Neural progenitor cell (in vitro differentiated cells): ENCODE results near the gene PERM1. TPM values are rescaled to one million over a fixed set of nuclear protein-coding genes. Genes with fewer than 3 reads are reported as not detected.

Source experiments
- DNase-seq: peaks from one replicate; pipeline ENCODE4 v3.0.0-alpha.2; 2016; ENCODE audit warnings: low spot score
- H2AFZ ChIP-seq: fragments of 200-600 bp; sonication (generic); replicated peaks from 2 replicates; pipeline ENCODE4 v1.6.1; 2016; ENCODE audit warnings: antibody characterized with exemption
- H3F3A ChIP-seq: fragments of 200-600 bp; sonication (generic); 2 replicates; pipeline ENCODE4 v1.6.1; 2016; ENCODE audit warnings: antibody characterized with exemption, low read depth
- H3K27ac ChIP-seq: fragments of 200-600 bp; sonication (generic); 2 replicates; pipeline ENCODE4 v1.5.1; 2016; ENCODE audit warnings: mild to moderate bottlenecking
- H3K27me3 ChIP-seq: fragments of 200-600 bp; sonication (generic); 2 replicates; pipeline ENCODE4 v1.6.1; 2016; ENCODE audit warnings: mild to moderate bottlenecking, moderate library complexity
- H3K36me3 ChIP-seq: fragments of 200-600 bp; sonication (generic); 2 replicates; pipeline ENCODE4 v1.5.1; 2016
- H3K4me1 ChIP-seq: fragments of 200-600 bp; sonication (generic); 2 replicates; pipeline ENCODE4 v1.6.1; 2016; ENCODE audit warnings: mixed run types
- H3K4me2 ChIP-seq: fragments of 200-600 bp; sonication (generic); 2 replicates; pipeline ENCODE4 v1.6.1; 2016
- H3K4me3 ChIP-seq: fragments of 200-600 bp; sonication (generic); 2 replicates; pipeline ENCODE4 v1.5.1; 2016
- H3K79me2 ChIP-seq: fragments of 200-600 bp; sonication (generic); 2 replicates; pipeline ENCODE4 v1.6.1; 2016; ENCODE audit warnings: low read depth
- H3K9ac ChIP-seq: fragments of 200-600 bp; sonication (generic); 2 replicates; pipeline ENCODE4 v1.6.1; 2016
- H3K9me3 ChIP-seq: fragments of 200-600 bp; sonication (generic); 2 replicates; pipeline ENCODE4 v1.5.1; 2016; ENCODE audit warnings: low read depth
- H4K20me1 ChIP-seq: fragments of 200-600 bp; sonication (generic); 2 replicates; pipeline ENCODE4 v1.6.1; 2016; ENCODE audit warnings: low read depth
- H3K27ac Mint-ChIP-seq: 3 replicates; pipeline ENCODE4 v1.8.0; 2021; ENCODE audit warnings: mixed read lengths
- H3K27me3 Mint-ChIP-seq: 2 replicates; pipeline ENCODE4 v1.8.0; 2022; ENCODE audit warnings: low read depth, mild to moderate bottlenecking, inconsistent platforms, moderate library complexity, mixed read lengths; ENCODE audit not compliant: insufficient read depth
- H3K36me3 Mint-ChIP-seq: 3 replicates; pipeline ENCODE4 v1.8.0; 2021; ENCODE audit warnings: mixed read lengths
- H3K4me1 Mint-ChIP-seq: 3 replicates; pipeline ENCODE4 v1.8.0; 2021; ENCODE audit warnings: mixed read lengths
- H3K4me3 Mint-ChIP-seq: 3 replicates; pipeline ENCODE4 v1.8.0; 2021; ENCODE audit warnings: mild to moderate bottlenecking, moderate library complexity, mixed read lengths
- H3K9me3 Mint-ChIP-seq: 3 replicates; pipeline ENCODE4 v1.8.0; 2020; ENCODE audit warnings: mixed read lengths
- CTCF ChIP-seq: fragments of 200-600 bp; sonication (generic); IDR thresholded peaks from 2 replicates; pipeline ENCODE4 v1.5.1; 2017; ENCODE audit warnings: antibody characterized with exemption, mild to moderate bottlenecking
- EZH2 ChIP-seq: fragments of 200-600 bp; sonication (generic); IDR thresholded peaks from 2 replicates; pipeline ENCODE4 v1.6.1; 2017; ENCODE audit warnings: antibody characterized with exemption, mild to moderate bottlenecking, moderate library complexity
- EZH2phosphoT487 ChIP-seq: fragments of 200-600 bp; sonication (generic); IDR thresholded peaks from 2 replicates; pipeline ENCODE4 v1.6.1; 2017; ENCODE audit warnings: antibody characterized with exemption
- total RNA-seq: library from RNA; depleted of rRNA; stranded (reverse); fragments of >200 nt; gene quantifications from 2 replicates; pipeline ENCODE4 v1.2.3, GENCODE V29; 2015; ENCODE audit warnings: low replicate concordance

PERM1 gene
- total RNA-seq, 1 donor from 2014 or later: not detected

DNA sequence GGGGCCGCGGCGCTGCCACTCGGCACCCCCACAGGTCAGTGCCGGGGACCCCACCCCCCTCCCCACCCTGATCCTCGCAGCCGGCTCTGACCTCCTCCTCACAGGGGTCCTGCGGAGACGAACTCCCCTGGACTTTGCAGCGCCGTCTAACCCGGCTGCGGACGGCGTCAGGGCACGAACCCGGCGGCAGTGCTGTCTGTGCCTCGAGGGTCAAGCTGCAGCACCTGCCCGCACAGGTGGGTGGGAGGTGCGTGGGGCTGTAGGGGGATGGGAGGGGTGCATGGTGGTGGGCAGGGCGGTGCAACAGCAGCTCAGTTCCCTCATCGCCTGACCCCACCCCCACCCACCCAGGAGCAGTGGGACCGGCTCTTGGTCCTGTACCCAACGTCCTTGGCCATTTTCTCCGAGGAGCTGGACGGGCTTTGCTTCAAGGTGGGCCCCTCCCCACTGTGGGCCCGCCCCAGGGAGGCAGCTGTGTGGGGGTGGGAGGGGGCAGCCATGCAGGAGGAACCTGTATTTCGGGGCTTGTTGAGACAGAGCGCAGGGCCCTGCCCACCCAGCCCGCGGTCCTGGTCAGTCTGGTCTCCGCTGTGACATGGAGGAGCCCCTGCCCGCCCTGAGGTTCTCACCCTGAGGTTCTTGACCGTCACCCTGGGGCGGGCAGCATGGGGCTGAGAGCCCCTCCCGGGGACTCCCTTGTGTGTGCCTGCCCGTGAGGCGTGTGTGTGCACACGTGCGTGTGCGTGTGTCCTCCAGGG is 10.7 kb downstream of the PERM1 start:
- Histone ChIP-seq H4K20me1 (peaks cover 20% of the 10 kb centered on the region), H2AFZ (no peak overlapping the region), H3K4me1 (peaks cover 4% of the 10 kb centered on the region), H3K27ac (no peak overlapping the region), H3K4me3 (no peak overlapping the region), H3K36me3 (no peaks in the 10 kb centered on the region), H3K27me3 (peaks cover 100% of the 10 kb centered on the region), H3F3A (peaks cover 17% of the 10 kb centered on the region), H3K79me2 (no peaks in the 10 kb centered on the region), H3K9me3 (no peaks in the 10 kb centered on the region), H3K4me2 (no peak overlapping the region), H3K9ac (no peak overlapping the region)
- Mint-ChIP-seq H3K9me3 (peaks cover 2% of the 10 kb centered on the region), H3K4me3 (no peak overlapping the region), H3K4me1 (peaks cover 4% of the 10 kb centered on the region), H3K27ac (no peak overlapping the region), H3K27me3 (peaks cover 46% of the 10 kb centered on the region), H3K36me3 (no peaks in the 10 kb centered on the region)
- no peak for DNase-seq
- no peak for TF ChIP-seq CTCF
- no peak for TF ChIP-seq EZH2phosphoT487
- no peak for TF ChIP-seq EZH2

DNA sequence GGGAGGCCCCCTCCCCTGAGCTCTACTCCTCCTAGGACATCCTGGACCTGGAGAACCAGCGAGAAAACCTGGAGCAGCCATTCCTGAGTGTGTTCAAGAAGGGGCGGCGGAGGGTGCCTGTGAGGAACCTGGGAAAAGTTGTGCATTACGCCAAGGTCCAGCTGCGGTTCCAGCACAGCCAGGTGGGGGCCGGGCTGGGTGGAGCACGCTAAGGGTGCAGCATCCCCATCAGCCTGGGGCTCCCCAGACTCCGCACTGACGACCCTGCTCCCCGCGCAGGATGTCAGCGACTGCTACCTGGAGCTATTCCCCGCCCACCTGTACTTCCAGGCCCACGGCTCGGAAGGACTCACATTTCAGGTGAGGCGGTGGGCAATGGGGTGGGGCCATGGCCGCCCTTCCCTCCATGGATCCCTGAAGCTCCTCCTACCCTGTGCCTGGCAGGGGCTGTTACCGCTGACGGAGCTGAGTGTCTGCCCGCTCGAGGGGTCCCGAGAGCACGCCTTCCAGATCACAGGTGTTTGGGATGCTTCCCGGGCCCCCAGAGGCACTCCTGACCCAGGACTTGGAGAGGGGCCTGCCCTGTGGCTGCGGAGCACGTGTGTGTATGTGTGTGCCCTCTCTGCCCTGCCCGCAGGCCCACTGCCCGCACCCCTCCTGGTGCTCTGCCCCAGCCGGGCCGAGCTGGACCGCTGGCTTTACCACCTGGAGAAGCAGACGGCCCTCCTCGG is 11.5 kb downstream of the PERM1 start:
- Histone ChIP-seq H3K27me3 (peaks cover 100% of the 10 kb centered on the region), H4K20me1 (peaks cover 25% of the 10 kb centered on the region), H3K4me3 (no peak overlapping the region), H3K9ac (no peak overlapping the region), H3F3A (peaks cover 13% of the 10 kb centered on the region), H3K79me2 (no peaks in the 10 kb centered on the region), H3K36me3 (no peaks in the 10 kb centered on the region), H3K4me2 (no peak overlapping the region), H2AFZ (no peak overlapping the region), H3K4me1 (peaks cover 5% of the 10 kb centered on the region), H3K27ac (no peak overlapping the region), H3K9me3 (no peaks in the 10 kb centered on the region)
- TF ChIP-seq CTCF (no peak), EZH2phosphoT487 (no peak), EZH2 (no peak)
- Mint-ChIP-seq H3K27ac (no peak overlapping the region), H3K9me3 (peaks cover 2% of the 10 kb centered on the region), H3K4me3 (no peak overlapping the region), H3K36me3 (no peaks in the 10 kb centered on the region), H3K4me1 (no peaks in the 10 kb centered on the region), H3K27me3 (peaks cover 47% of the 10 kb centered on the region)
- DNase-seq: no peak

DNA sequence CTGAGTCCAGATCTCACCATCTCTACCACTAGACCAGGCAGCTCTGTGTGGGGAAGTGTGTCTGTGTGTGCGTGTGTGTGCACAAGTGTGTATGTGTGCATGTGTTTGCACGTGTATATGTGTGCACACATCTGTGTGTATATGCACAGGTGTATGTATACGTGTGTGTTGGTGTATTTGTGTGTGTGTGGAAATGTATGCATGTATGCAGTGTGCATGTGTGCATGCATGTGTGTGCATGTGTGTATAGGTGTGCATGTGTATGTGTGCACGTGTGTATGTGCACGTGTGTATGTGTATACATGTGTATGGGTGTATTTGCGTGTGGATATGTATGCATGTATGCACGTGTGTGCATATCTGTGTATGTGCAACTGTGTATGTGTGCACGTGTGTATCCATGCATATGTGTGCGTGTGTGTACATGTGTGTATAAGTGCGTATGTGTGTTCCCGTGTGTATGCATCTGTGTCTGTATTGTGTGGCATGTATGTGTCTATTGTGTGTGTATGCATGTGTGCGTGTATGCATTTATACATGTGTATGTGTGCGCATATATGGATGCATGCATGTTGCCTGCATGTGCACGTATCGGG is 12.5 kb downstream of the PERM1 start:
- peaks cover 13% of the 10 kb centered on the region for H3F3A ChIP-seq
- no peaks in the 10 kb centered on the region for H3K36me3 ChIP-seq
- no peak overlapping the region for H3K4me3 ChIP-seq
- H3K4me3 Mint-ChIP-seq: peak overlapping the region; percentile 50
- H3K27me3 Mint-ChIP-seq: peaks cover 50% of the 10 kb centered on the region
- no peak for TF ChIP-seq EZH2phosphoT487
- no peak for TF ChIP-seq CTCF
- TF ChIP-seq EZH2: no peak
- H3K4me1 Mint-ChIP-seq: no peaks in the 10 kb centered on the region
- peak overlapping the region; percentile 81 for H3K27ac Mint-ChIP-seq
- H3K36me3 Mint-ChIP-seq: peaks cover 2% of the 10 kb centered on the region
- H4K20me1 ChIP-seq: peaks cover 32% of the 10 kb centered on the region
- H2AFZ ChIP-seq: no peak overlapping the region
- H3K9me3 Mint-ChIP-seq: peaks cover 2% of the 10 kb centered on the region
- no peaks in the 10 kb centered on the region for H3K9me3 ChIP-seq
- peaks cover 5% of the 10 kb centered on the region for H3K4me1 ChIP-seq
- H3K4me2 ChIP-seq: no peak overlapping the region
- peaks cover 96% of the 10 kb centered on the region for H3K27me3 ChIP-seq
- no peak overlapping the region for H3K27ac ChIP-seq
- no peak overlapping the region for H3K9ac ChIP-seq
- no peak for DNase-seq
- no peaks in the 10 kb centered on the region for H3K79me2 ChIP-seq
